Endodermal cell (in vitro differentiated cells): ENCODE data around the gene CUEDC1. TPM values are rescaled to one million over a fixed set of nuclear protein-coding genes. Genes with fewer than 3 reads are reported as not detected.
A peak's percentile ranks its signal among the peaks of the same experiment; 100 is the strongest.

Experiments used
- DNase-seq: peaks from one replicate; pipeline ENCODE4 v3.0.0-alpha.2; 2017
- H3K27ac ChIP-seq: 2 replicates; pipeline ENCODE4 v1.5.1; 2013; ENCODE audit warnings: mild to moderate bottlenecking, low read depth, low read length, moderate library complexity
- H3K27me3 ChIP-seq: 2 replicates; pipeline ENCODE4 v1.6.1; 2013; ENCODE audit warnings: mild to moderate bottlenecking, low read length, moderate library complexity; ENCODE audit not compliant: insufficient read depth, control insufficient read depth, poor library complexity, severe bottlenecking
- H3K36me3 ChIP-seq: 2 replicates; pipeline ENCODE4 v1.7.0; 2013; ENCODE audit warnings: mild to moderate bottlenecking, low read length, moderate library complexity; ENCODE audit not compliant: control insufficient read depth, insufficient read depth
- H3K4me1 ChIP-seq: one replicate; pipeline ENCODE4 v1.7.0; 2013; ENCODE audit warnings: low read length; ENCODE audit not compliant: control insufficient read depth, insufficient read depth
- H3K4me3 ChIP-seq: 2 replicates; pipeline ENCODE4 v1.5.1; 2013; ENCODE audit warnings: mild to moderate bottlenecking, low read length, moderate library complexity
- H3K9ac ChIP-seq: 2 replicates; pipeline ENCODE4 v1.6.1; 2013; ENCODE audit warnings: mild to moderate bottlenecking, low read length, moderate library complexity; ENCODE audit not compliant: poor library complexity, severe bottlenecking; ENCODE audit errors: extremely low read depth
- H3K9me3 ChIP-seq: 2 replicates; pipeline ENCODE4 v1.6.1; 2013; ENCODE audit warnings: mild to moderate bottlenecking, low read length, moderate library complexity; ENCODE audit not compliant: control insufficient read depth
- H3K27ac Mint-ChIP-seq: 2 replicates; pipeline ENCODE4 v1.8.0; 2020; ENCODE audit warnings: mixed read lengths
- H3K27me3 Mint-ChIP-seq: 2 replicates; pipeline ENCODE4 v1.8.0; 2021; ENCODE audit warnings: mild to moderate bottlenecking, mixed read lengths; ENCODE audit not compliant: insufficient read depth
- H3K36me3 Mint-ChIP-seq: 2 replicates; pipeline ENCODE4 v1.8.0; 2020; ENCODE audit warnings: low read depth, mixed read lengths
- H3K4me1 Mint-ChIP-seq: 2 replicates; pipeline ENCODE4 v1.8.0; 2020; ENCODE audit warnings: mixed read lengths
- H3K4me3 Mint-ChIP-seq: 2 replicates; pipeline ENCODE4 v1.8.0; 2020; ENCODE audit warnings: mild to moderate bottlenecking, moderate library complexity, mixed read lengths
- H3K9me3 Mint-ChIP-seq: 2 replicates; pipeline ENCODE4 v1.8.0; 2020; ENCODE audit warnings: mild to moderate bottlenecking, mixed read lengths
- WGBS, 2 experiments: methylation state at CpG; one replicate each; pipeline versions ENCODE4 v1.1.5 to v1.1.7; 2013; ENCODE audit warnings: missing lambda C conversion rate in 2 of 2, mixed read lengths in 1 of 2; ENCODE audit not compliant: insufficient coverage in 1 of 2, insufficient read length in 1 of 2; 5-methylcytosine and 5-hydroxymethylcytosine counted together
- total RNA-seq, 2 donors: library from RNA; stranded (reverse); fragmentation: NEBNext Ultra II Directional in 1 of 2; extraction: Animal tissue kit (Norgen Biotek cat#: 25700) in 1 of 2; gene quantifications; 2 replicates in 1 of 2; 3 replicates in 1 of 2; pipeline ENCODE4 v1.2.1, GENCODE V29; 2021
- TF ChIP-seq, protein P1 (sequence below): fragments of 200-600 bp; sonication (generic); conservative IDR thresholded peaks from 2 replicates; pipeline ENCODE4 v1.5.0; 2021; ENCODE audit warnings: antibody characterized with exemption, mild to moderate bottlenecking

CUEDC1 gene
- total RNA-seq, 2 donors from 2014 or later = 11.0 to 18.7 TPM

DNA sequence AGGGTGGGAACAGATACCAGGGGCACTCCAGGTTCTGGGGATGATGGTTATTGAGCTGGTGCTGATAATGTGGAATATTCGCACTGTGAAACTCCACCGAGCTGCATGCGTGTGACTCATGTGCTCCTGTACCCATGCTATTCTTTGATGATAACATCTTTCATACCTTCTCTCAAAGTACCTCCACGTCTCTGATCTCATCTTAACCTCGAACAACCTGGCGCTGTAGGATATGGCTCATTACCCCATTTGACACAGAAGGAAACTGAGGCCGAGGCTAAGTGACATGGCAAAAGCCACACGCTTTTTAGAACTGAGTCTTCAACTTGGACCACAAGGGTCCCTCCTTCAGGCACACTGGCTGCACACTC, 75.1 kb downstream of the CUEDC1 start:
- WGBS, 2 experiments = 89 to 92% methylated on average over 5 to 7 of the region's 8 CpGs

DNA sequence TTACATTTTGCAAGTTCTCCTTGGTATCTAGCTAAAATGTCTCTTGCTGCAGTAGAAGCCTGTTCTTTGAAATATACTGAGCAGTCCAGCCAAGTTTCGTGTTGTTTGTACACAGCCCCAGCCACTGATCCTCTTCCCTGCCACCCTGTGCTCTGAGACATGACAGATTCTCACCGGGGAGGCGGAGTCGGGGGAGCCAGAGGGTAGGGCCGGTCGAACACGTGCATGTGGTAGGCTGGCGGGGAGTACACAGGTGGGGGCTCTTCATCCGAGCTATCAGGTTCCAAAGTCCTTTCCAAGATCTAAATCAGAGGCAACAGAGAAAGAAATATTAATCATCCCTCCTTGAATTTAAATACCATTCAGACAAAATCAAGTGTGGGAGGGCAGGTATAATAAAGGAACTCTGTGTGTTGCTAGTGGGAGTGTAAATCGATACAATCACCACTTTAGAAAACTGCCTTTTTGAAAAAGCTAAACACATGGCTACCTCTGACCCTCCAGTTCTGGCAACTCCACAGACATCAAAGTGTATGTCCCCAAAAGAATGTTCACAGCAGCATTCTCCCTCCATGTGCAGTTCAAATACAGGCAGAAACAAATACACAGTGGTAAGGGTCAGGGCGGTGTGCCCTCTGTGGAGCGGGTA, 75.7 kb downstream of the CUEDC1 start:
- no peaks in the 10 kb centered on the region for H3K9me3 Mint-ChIP-seq
- DNase-seq = peak; percentile 87

More for the DNA sequence above, 75.1 kb downstream of the CUEDC1 start:
- Mint-ChIP-seq H3K4me1 (peaks cover 37% of the 10 kb centered on the region), H3K36me3 (peaks cover 14% of the 10 kb centered on the region), H3K27me3 (peaks cover 4% of the 10 kb centered on the region), H3K4me3 (no peak overlapping the region), H3K27ac (peak overlapping the region; percentile 91), H3K9me3 (no peaks in the 10 kb centered on the region)
- Histone ChIP-seq H3K27me3 (no peaks in the 10 kb centered on the region), H3K4me3 (no peak overlapping the region), H3K4me1 (peaks cover 24% of the 10 kb centered on the region), H3K36me3 (peaks cover 14% of the 10 kb centered on the region), H3K9ac (peak overlapping the region; percentile 57), H3K9me3 (peaks cover 9% of the 10 kb centered on the region), H3K27ac (peak overlapping the region; percentile 14)
- TF ChIP-seq, protein P1, sequence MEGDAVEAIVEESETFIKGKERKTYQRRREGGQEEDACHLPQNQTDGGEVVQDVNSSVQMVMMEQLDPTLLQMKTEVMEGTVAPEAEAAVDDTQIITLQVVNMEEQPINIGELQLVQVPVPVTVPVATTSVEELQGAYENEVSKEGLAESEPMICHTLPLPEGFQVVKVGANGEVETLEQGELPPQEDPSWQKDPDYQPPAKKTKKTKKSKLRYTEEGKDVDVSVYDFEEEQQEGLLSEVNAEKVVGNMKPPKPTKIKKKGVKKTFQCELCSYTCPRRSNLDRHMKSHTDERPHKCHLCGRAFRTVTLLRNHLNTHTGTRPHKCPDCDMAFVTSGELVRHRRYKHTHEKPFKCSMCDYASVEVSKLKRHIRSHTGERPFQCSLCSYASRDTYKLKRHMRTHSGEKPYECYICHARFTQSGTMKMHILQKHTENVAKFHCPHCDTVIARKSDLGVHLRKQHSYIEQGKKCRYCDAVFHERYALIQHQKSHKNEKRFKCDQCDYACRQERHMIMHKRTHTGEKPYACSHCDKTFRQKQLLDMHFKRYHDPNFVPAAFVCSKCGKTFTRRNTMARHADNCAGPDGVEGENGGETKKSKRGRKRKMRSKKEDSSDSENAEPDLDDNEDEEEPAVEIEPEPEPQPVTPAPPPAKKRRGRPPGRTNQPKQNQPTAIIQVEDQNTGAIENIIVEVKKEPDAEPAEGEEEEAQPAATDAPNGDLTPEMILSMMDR = no peak
- no peak for DNase-seq

DNA sequence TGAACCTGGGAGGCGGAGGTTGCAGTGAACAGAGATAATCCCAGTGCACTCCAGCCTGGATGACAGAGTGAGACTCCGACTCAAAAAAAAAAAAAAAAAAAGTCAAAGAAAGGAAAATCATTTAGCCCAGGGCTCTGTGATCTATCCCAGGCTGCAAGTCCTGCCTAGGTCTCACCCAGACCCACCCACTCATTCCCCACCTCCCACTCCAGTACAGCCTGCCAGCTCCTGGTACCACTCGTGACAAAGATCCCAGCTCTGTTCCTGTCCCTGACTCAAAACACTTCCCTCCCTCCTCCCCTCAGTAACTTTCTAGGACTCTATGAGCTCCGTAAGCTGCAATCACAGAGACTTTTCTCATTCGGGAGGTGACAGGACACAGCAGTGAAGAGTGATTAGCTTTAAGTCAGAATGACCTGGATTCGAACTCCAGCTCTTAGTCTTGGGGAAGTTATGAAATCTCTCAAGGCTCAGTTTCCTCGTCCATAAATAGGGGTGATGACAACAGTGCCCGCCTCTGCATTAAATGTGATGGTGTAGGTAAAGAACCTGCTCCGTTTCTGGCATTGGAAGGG, 77.3 kb downstream of the CUEDC1 start:
- no peak overlapping the region for H3K4me3 ChIP-seq
- Mint-ChIP-seq H3K36me3 (peaks cover 2% of the 10 kb centered on the region), H3K27me3 (peaks cover 15% of the 10 kb centered on the region), H3K4me3 (no peak overlapping the region), H3K4me1 (peaks cover 51% of the 10 kb centered on the region), H3K27ac (peak overlapping the region; percentile 72), H3K9me3 (no peaks in the 10 kb centered on the region)
- no peaks in the 10 kb centered on the region for H3K27me3 ChIP-seq
- TF ChIP-seq, protein P1 = no peak
- H3K9me3 ChIP-seq = peaks cover 6% of the 10 kb centered on the region
- peaks cover 33% of the 10 kb centered on the region for H3K4me1 ChIP-seq
- DNase-seq = no peak
- H3K27ac ChIP-seq = no peak overlapping the region
- peaks cover 16% of the 10 kb centered on the region for H3K36me3 ChIP-seq
- no peak overlapping the region for H3K9ac ChIP-seq
- 90 to 93% methylated on average over 7 to 9 of the region's 9 CpGs for whole genome bisulfite sequencing, 2 experiments

More for the DNA sequence above, 75.7 kb downstream of the CUEDC1 start:
- Histone ChIP-seq H3K27me3 (no peaks in the 10 kb centered on the region), H3K36me3 (peaks cover 11% of the 10 kb centered on the region), H3K27ac (peak overlapping the region; percentile 65), H3K9me3 (peaks cover 9% of the 10 kb centered on the region), H3K9ac (peak overlapping the region; percentile 57), H3K4me3 (no peak overlapping the region), H3K4me1 (peaks cover 27% of the 10 kb centered on the region)
- Mint-ChIP-seq H3K27ac (peak overlapping the region; percentile 91), H3K4me1 (peaks cover 42% of the 10 kb centered on the region), H3K4me3 (no peak overlapping the region), H3K36me3 (peaks cover 10% of the 10 kb centered on the region), H3K27me3 (peaks cover 4% of the 10 kb centered on the region)
- TF ChIP-seq, protein P1 = no peak
- WGBS, 2 experiments = 54 to 73% methylated on average over 3 to 12 of the region's 12 CpGs
